Retina (tissue), 1 donor: ENCODE measurements around the gene TRIP4.
"Not testable (repeated sequence)": the region's sequence is repeated elsewhere in the genome, so short reads cannot be mapped to it uniquely, and the experiment has no call there.

Experiments
- DNase-seq: peaks from one replicate; pipeline ENCODE4 v3.0.0-alpha.2; 2016

The TRIP4 gene

DNA sequence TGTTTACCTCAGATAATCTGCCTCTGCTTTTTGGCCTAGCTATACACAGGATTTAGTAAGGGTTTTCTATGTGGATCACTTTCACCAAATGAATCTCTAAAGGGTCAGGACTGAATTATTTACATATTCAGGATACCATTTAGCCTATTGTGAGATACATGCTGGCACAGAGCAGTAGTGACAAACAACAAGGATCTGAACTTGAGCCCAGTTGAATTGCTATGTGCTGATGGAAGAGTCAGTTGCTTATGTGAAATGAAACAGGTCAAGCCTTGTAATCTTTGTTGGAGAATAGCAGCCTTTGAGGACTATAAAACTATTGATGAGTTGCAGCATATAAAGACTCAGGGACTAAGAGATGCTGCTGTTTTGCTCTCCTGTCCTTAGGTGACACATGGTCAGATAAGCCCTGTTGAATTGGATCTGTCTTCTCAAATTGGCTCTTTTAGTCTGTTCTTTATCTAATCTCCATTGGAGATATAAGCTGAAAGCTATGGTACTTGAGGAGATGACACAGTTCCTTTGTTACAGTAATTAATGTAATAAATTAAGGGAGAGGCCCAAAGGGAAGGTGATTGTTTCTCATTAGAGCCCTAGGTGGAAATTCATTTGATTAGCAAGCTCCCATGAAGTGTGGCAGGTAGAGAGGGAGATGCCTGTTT is 103.1 kb downstream of the TRIP4 start:
- DNase-seq: no peak

DNA sequence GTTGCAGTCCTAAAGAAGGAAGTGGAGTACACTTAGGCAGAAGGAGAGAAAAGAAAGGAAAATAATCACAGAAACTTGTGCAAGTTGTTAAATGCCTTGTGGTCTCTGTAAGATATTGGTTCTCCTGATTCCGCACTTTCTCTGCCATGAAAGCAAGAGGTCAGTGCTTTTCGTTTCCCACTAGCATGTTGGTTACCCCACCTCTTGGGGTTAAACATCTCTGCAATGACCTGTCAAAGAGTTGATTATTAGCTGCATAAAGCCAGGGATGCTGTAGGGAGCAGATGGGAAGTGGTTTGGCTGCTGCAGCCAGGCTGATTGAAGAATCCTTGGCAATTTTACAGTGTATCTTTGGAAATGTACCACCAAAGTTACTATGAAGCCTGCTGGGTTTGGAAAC is 106.0 kb downstream of the TRIP4 start:
- no peak for DNase-seq

DNA sequence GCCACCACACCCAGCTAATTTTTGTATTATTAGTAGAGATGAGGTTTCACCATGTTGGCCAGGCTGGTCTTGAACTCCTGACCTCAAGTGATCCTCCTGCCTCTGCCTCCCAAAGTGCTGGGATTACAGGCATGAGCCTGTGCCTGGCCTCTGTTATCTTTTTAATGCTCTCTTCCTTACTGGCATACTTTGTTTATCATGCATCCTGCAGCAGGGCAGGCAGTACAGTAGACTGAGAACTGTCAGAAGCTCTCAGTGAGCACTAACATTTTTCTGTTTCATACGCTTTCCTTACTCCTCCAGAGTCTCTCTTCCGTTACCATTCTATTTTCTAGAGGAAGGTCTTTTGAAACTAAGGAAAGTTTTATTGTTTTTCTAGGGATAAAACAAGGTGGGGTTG is 108.3 kb downstream of the TRIP4 start:
- not testable (repeated sequence) for DNase-seq

DNA sequence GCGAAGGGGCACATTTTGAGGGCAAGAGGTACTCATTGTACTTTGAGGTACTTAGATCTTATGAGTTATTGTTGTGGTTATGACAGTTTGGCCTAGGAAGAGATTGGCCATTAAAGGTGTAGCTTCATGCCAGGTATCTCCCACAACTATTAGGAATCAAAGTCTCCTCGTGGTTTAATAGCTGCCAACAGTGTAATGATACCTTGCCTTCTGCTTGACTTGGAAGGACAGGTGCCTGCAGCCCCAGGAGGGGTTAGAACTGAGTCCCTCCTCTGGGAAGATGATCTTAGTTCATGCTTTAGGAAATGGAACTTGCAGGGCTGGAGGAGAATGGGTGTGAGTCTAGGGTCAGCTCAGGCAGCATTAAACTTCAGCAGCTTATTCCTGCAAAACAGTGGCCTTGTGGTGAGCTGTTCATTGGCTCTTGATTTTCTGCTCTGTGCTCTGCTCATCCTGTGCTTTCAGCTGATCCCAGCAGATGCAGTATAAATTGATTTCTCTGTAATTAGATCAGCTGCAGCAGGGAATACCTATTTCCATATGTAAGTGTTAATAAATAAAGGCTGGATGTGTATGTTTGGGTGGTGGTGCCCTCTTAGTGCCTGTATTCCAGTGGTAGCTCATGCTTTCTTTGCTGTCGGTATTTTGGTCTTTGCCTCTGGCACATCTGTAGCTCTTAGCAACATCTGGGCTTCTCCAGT is 113.2 kb downstream of the TRIP4 start:
- no peak for DNase-seq

DNA sequence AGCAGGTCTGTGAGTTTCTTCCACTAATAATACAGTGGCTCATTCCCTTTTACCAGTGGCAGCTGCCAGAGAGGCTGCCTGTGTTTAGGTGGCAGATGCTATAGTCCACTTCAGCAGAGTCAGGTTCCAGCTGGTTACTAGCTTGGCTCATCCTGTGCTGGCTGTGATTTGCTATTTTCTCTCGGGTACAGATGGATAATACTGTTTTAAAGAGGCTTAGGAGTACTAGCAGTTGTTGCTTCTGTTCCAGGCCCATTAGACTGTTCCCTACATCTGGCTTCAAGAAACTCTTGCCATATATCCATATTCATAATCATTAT is 113.7 kb downstream of the TRIP4 start:
- no peak for DNase-seq

DNA sequence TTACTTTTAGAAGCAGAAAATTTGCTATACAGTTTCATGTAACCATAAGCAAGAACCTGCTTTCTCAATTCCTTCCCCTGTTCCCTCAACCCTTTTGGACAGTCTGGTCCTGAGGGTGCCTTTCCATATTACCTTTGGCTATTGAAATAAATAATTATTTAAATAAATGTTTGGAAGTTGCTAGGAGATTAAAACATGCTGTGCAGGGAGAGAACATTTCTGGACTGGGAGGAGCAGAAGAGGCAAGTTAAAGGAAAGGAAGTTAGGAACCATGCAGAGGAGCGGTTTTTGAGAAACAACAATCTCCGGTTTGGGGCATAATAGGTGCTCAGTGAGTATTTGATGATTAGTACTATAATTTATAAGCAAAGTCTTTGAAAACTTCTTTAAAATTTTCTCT is 114.5 kb downstream of the TRIP4 start:
- DNase-seq: no peak

DNA sequence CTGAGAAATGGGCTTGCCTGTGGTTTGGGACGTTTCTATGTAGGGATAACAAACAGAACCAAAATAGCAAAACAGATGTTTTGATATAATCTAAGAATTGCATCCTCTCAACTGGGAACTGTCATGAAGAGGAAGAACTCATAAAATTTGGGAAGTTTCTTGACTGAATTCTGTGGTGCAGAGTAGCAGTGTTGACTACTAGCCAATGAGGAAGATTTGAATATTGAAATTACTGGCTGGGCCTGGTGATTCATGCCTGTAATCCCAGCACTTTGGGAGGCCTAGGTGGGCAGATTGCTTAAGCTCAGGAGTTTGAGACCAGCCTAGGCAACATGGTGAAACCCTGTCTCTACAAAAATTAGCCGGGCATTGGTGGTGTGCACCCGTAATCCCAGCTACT is 114.9 kb downstream of the TRIP4 start:
- DNase-seq: no peak

DNA sequence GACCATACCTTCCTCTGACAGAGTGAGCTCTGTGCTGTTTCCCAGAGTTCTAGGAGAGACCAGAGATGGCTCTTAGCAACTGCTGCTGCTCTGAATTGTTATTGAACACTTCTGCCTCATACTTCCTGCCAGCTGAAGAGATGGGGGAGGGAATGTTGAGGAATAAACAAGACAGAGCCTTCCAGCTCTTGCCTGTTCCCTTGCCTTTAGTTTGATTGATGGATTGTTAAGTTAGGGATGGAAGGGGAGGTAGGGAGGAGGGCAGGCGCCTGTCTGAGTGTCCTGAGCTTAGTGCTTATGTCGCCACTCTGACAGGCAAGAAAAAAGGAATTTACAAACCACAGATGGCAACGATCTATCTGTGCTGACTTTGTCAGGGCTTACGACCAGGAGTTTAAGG is 115.6 kb downstream of the TRIP4 start:
- no peak for DNase-seq

DNA sequence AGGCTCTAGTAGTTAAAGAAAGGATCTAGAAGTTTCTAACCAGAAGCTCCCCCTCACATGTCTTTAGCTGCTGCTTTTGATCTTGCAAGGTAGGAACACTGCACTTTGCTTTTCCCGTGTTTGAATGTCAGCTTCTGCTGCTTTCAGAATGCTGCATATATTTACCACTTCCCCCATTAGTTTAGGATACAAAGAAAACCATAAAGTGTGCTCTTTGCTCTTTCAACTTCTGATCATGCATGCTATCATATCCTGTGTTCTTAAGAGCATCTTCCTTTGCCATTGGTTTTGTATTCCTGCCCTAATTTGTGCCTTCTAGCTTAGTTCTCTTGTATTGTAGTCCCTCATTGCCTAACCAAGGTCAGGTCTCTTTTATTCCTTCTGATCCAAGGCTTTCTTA is 116.0 kb downstream of the TRIP4 start:
- DNase-seq: no peak
